DOHH2 (cell line): Measurements from ENCODE around the gene ACOX3.

Experiments used
- H3F3A ChIP-seq: fragments of 200-600 bp; sonication (generic), shearing (Covaris generic); 2 replicates; pipeline ENCODE4 v1.6.0; 2016; ENCODE audit warnings: antibody characterized with exemption, mild to moderate bottlenecking; ENCODE audit not compliant: control insufficient read depth, insufficient read depth
- H3K27ac ChIP-seq: fragments of 200-600 bp; sonication (generic); 2 replicates; pipeline ENCODE4 v1.5.1; 2014; ENCODE audit warnings: low read depth, mild to moderate bottlenecking, low read length, moderate library complexity
- H3K27me3 ChIP-seq: fragments of 200-600 bp; sonication (generic); 2 replicates; pipeline ENCODE4 v1.6.1; 2014; ENCODE audit warnings: mild to moderate bottlenecking, low read length, mixed read lengths; ENCODE audit not compliant: control insufficient read depth
- H3K36me3 ChIP-seq: fragments of 200-600 bp; sonication (generic); 2 replicates; pipeline ENCODE4 v1.6.1; 2014; ENCODE audit warnings: mild to moderate bottlenecking, low read length, moderate library complexity, mixed read lengths; ENCODE audit not compliant: control insufficient read depth
- H3K4me1 ChIP-seq: fragments of 200-600 bp; sonication (generic); 2 replicates; pipeline ENCODE4 v1.6.1; 2014; ENCODE audit warnings: mild to moderate bottlenecking, low read length, mixed read lengths; ENCODE audit not compliant: control insufficient read depth
- H3K4me2 ChIP-seq: fragments of 200-600 bp; sonication (generic); 2 replicates; pipeline ENCODE4 v1.6.0; 2014; ENCODE audit warnings: mild to moderate bottlenecking, low read length, moderate library complexity
- H3K4me3 ChIP-seq: fragments of 200-600 bp; sonication (generic); 2 replicates; pipeline ENCODE4 v1.5.1; 2014; ENCODE audit warnings: mild to moderate bottlenecking, low read length, mixed read lengths
- H3K79me2 ChIP-seq: fragments of 200-600 bp; sonication (generic); 2 replicates; pipeline ENCODE4 v1.6.1; 2014; ENCODE audit warnings: mild to moderate bottlenecking, low read length, mixed read lengths; ENCODE audit not compliant: control insufficient read depth
- H3K9me2 ChIP-seq: fragments of 200-600 bp; sonication (generic); replicated peaks from 2 replicates; pipeline ENCODE4 v1.6.1; 2014; ENCODE audit warnings: mild to moderate bottlenecking, low read length, mixed read lengths; ENCODE audit not compliant: control insufficient read depth
- H3K9me3 ChIP-seq: fragments of 200-600 bp; sonication (generic); 2 replicates; pipeline ENCODE4 v1.6.1; 2014; ENCODE audit warnings: antibody characterized with exemption, low read length, mixed read lengths; ENCODE audit not compliant: control insufficient read depth, insufficient read depth
- H4K20me1 ChIP-seq: fragments of 200-600 bp; sonication (generic); 2 replicates; pipeline ENCODE4 v1.6.0; 2014; ENCODE audit warnings: low read depth, mild to moderate bottlenecking, antibody characterized with exemption, low read length, moderate library complexity; ENCODE audit not compliant: control insufficient read depth, insufficient read depth
- EZH2phosphoT487 ChIP-seq: fragments of 200-600 bp; sonication (generic); IDR thresholded peaks from 2 replicates; pipeline ENCODE4 v1.6.1; 2017; ENCODE audit warnings: borderline replicate concordance, mild to moderate bottlenecking, antibody characterized with exemption, low read length, moderate library complexity, mixed read lengths
- TF ChIP-seq, protein P1 (sequence below): fragments of 200-600 bp; sonication (generic); IDR thresholded peaks from one replicate; pipeline ENCODE4 v1.5.1; 2014; ENCODE audit warnings: antibody characterized with exemption, mild to moderate bottlenecking, low read depth, low read length; ENCODE audit not compliant: poor library complexity, severe bottlenecking

Gene ACOX3

DNA sequence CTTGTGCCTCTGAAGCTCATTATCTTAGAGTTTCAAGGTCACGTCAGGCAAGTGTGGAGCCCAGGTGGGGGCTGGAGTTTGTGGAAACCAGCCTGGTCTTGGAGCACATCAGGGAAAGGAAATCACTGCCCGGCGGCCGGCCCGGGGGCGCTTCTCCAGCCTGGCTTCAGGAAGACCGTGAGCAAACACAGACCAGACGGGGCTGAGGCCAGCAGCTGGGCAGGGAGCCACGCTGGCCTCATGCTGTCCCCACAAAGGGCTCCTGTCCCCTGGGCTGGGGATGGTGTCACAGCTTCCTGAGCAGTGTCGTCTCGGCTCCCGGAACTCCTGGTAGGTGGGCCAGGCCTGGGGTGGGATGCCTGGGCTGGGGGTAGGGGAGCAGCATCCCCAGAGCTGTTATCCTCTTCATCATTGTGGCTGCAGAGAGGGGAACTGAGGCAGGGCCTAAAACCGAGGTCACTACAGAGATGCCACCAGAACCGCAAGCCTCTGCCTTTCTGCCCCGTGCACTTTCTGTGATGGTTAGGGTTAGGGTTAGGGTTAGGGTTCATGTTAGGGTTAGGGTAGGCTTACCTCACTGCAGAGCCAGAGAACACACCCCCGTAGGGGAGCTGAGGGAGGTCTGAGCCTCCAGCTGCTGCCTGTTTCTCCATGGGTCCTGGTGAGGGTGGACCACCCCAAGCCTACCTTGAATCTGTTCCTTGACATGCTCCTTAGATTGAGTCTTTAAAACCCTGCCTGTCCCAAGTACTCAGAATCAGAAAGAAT is 93.5 kb downstream of the ACOX3 start:
- no peak for TF ChIP-seq EZH2phosphoT487
- TF ChIP-seq, protein P1, sequence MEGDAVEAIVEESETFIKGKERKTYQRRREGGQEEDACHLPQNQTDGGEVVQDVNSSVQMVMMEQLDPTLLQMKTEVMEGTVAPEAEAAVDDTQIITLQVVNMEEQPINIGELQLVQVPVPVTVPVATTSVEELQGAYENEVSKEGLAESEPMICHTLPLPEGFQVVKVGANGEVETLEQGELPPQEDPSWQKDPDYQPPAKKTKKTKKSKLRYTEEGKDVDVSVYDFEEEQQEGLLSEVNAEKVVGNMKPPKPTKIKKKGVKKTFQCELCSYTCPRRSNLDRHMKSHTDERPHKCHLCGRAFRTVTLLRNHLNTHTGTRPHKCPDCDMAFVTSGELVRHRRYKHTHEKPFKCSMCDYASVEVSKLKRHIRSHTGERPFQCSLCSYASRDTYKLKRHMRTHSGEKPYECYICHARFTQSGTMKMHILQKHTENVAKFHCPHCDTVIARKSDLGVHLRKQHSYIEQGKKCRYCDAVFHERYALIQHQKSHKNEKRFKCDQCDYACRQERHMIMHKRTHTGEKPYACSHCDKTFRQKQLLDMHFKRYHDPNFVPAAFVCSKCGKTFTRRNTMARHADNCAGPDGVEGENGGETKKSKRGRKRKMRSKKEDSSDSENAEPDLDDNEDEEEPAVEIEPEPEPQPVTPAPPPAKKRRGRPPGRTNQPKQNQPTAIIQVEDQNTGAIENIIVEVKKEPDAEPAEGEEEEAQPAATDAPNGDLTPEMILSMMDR = no peak
- Histone ChIP-seq H4K20me1 (no peaks in the 10 kb centered on the region), H3K9me2 (no peaks in the 10 kb centered on the region), H3K27ac (no peak overlapping the region), H3K79me2 (no peaks in the 10 kb centered on the region), H3K4me2 (no peak overlapping the region), H3K27me3 (no peaks in the 10 kb centered on the region), H3K9me3 (no peaks in the 10 kb centered on the region), H3F3A (no peaks in the 10 kb centered on the region), H3K4me1 (peaks cover 7% of the 10 kb centered on the region), H3K36me3 (no peaks in the 10 kb centered on the region), H3K4me3 (no peak overlapping the region)

DNA sequence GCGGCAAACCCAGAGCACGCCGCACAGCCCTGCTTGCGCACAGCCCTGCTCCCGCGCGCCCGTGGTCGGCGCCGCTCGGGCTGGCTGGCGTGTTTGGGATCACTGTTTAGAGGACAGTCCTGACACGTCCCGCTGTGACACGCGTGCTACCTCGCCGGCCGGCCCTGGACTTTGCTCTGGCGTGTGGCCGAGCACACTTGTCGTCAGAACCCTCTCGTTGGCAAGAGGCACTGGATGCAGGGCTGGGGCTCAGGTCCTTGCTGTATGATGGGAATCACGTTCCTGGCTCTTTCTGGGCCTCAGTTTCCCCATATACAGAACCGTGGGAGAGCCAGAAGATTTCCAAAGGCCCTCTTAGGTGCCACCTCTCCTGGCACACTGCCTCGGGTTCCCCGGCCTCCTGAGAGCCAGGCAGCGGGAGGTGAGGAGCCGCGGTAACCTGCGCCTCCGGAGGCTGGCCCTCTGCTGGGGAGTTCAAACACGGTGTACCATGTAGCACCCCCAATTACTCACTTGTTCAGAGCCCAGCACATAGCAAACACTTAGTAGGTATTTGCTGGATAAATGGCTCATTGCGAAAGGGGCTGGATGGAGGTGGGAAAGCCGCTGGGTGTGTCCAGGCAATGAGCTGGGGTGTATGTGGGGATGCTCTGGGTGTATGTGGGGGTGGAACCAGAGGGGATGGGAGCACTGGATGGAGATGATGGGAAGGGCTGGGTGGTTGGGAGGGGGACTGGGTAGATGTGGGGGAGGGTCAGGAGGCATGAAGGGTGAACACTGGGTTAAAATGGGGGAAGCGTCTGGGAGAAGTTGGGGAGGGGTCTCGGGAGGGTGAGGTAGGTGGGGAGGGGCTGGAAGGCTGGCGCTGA is 94.3 kb downstream of the ACOX3 start:
- H3K9me2 ChIP-seq = no peaks in the 10 kb centered on the region
- no peak overlapping the region for H3K27ac ChIP-seq
- no peaks in the 10 kb centered on the region for H3K79me2 ChIP-seq
- no peaks in the 10 kb centered on the region for H3K36me3 ChIP-seq
- H4K20me1 ChIP-seq = no peaks in the 10 kb centered on the region
- TF ChIP-seq EZH2phosphoT487 = no peak
- TF ChIP-seq, protein P1 = no peak
- H3K9me3 ChIP-seq = no peaks in the 10 kb centered on the region
- no peaks in the 10 kb centered on the region for H3K27me3 ChIP-seq
- peaks cover 7% of the 10 kb centered on the region for H3K4me1 ChIP-seq
- no peak overlapping the region for H3K4me3 ChIP-seq
- no peak overlapping the region for H3K4me2 ChIP-seq
- H3F3A ChIP-seq = no peaks in the 10 kb centered on the region

DNA sequence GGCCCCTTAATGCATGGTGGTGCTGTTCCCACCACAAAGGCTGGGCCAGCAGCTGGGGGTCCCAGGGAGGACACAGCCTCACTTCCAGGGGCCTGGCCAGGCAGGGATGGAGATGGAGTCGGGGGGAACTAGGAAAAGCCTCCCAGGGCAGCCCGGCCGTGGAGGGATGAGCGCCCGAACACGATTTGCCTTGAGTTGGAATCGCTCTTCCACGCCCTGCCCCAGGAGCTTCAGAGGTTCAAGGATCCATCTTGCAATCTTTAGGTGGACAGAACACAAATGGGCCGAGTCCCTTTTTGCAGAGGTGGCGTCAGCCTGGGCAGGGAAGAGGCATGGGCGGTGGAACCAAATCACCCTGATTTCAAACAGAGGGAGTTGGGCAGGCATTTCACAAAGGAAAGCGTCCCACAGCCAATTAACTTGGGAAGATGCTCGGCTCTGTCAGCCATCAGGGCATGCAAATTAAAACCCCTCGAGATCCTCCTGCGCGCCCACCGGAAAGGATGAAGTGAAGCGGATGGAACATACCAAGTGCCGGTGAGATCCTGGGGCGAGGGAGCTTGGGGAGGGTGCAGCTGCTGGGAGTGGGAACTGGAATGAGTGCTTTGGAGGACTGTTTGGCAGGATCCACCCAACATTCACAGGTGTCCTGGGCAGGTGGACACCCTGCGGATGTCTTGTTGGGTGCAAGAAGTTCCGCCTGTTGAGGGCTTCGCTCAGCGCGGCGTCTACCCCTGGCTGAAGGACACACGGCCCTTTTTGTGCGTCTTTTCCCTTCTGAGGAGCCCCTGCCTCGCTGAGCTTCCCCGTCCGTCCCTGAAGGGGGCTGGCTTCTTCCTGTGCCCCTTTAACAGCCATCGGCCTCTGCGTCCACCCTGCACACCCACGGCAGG is 95.2 kb downstream of the ACOX3 start:
- Histone ChIP-seq H3K4me1 (peaks cover 7% of the 10 kb centered on the region), H3K9me2 (no peaks in the 10 kb centered on the region), H3K79me2 (no peaks in the 10 kb centered on the region), H3K36me3 (no peaks in the 10 kb centered on the region), H4K20me1 (no peaks in the 10 kb centered on the region), H3K9me3 (no peaks in the 10 kb centered on the region), H3K27me3 (no peaks in the 10 kb centered on the region), H3K4me3 (no peak overlapping the region), H3F3A (no peaks in the 10 kb centered on the region), H3K27ac (no peak overlapping the region), H3K4me2 (no peak overlapping the region)
- TF ChIP-seq, protein P1 = no peak
